Uterus (tissue), 4 donors: ENCODE data around the gene DNAJA1. TPM values are rescaled to one million over a fixed set of nuclear protein-coding genes. Genes with fewer than 3 reads are reported as not detected.
A peak's percentile ranks its signal among the peaks of the same experiment; 100 is the strongest.

ENCODE experiments used
- DNase-seq, 2 donors: peaks; one replicate each; pipeline ENCODE4 v3.0.0-alpha.2; 2019 to 2020
- H3K27ac ChIP-seq, 2 donors: fragments of 200-600 bp; sonication (generic); 1 replicate in 1 of 2; 2 replicates in 1 of 2; pipeline ENCODE4 v1.5.1; 2016 to 2018
- H3K27me3 ChIP-seq, 2 donors: fragments of 200-600 bp; sonication (generic); one replicate each; pipeline ENCODE4 v1.5.1; 2018 to 2019; ENCODE audit warnings: control low read depth in 1 of 2
- H3K36me3 ChIP-seq, 2 donors: fragments of 200-600 bp; sonication (generic); one replicate each; pipeline ENCODE4 v1.5.1; 2019; ENCODE audit warnings: control low read depth in 1 of 2
- H3K4me1 ChIP-seq, 2 donors: fragments of 200-600 bp; sonication (generic); one replicate each; pipeline ENCODE4 v1.5.1; 2018 to 2019; ENCODE audit warnings: control low read depth in 1 of 2
- H3K4me3 ChIP-seq, 2 donors: fragments of 200-600 bp; sonication (generic); 1 replicate in 1 of 2; 2 replicates in 1 of 2; pipeline ENCODE4 v1.5.1; 2018 to 2019; ENCODE audit warnings: mild to moderate bottlenecking in 1 of 2
- H3K9me3 ChIP-seq, 2 donors: fragments of 200-600 bp; sonication (generic); one replicate each; pipeline ENCODE4 v1.5.1; 2019; ENCODE audit warnings: control low read depth in 1 of 2
- CTCF ChIP-seq, 4 experiments: fragments of 200-600 bp in 2 of 4; fragments of 450-650 bp in 2 of 4; sonication (generic) in 2 of 4; IDR thresholded peaks; one replicate each; pipeline ENCODE4 v1.5.1; 2016 to 2019; ENCODE audit warnings: antibody characterized with exemption in 4 of 4, mild to moderate bottlenecking in 2 of 4, moderate library complexity in 1 of 4
- POLR2A ChIP-seq, 2 donors: fragments of 450-650 bp; IDR thresholded peaks; one replicate each; pipeline ENCODE4 v1.6.1; 2016; ENCODE audit warnings: antibody characterized with exemption in 2 of 2, mild to moderate bottlenecking in 1 of 2, moderate library complexity in 1 of 2
- intact Hi-C: fragments of 100-400 bp; cut with DNase I; formaldehyde crosslinking; loops from one replicate; pipeline ENCODE4 v1.15.1; 2023; ENCODE audit warnings: low total_unique reads
- total RNA-seq, 4 donors: library from RNA; depleted of rRNA in 3 of 4; stranded (reverse); fragments of >200 nt in 3 of 4; gene quantifications; one replicate each; pipeline versions ENCODE4 v1.1.0 to v1.2.4, GENCODE V29; 2014 to 2023
- donor health status: DM: yes; HTN: yes; CAD: no.

Gene DNAJA1
- total RNA-seq, 4 donors from 2014 or later, result 47.1 to 148 (median 82.1) TPM

DNA sequence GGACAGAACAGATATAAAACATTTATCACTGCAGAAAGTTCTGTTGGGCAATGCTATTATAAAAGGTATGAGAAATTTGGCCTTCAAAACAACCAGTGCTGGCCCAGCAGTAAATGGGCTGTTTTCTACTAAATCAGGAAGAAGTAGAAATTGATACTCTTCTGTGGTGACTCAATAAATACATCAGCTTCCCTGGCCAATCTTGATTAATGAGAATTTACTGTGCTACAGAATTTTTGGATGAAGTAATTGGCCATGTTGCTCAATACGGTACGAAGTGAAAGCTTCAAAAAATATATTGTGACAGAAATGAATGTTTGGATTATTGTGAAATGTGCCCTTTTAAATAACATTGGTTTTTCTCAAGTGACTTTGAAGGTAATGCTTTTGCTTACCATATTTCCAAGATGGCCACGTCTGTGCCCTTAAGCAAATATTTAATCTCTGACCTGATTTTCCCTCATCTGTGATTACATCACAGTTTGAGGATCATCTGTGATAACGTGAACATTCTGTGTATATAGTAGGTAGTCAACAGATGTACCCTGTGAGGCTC is 4.2 kb downstream of the DNAJA1 start:
- no peaks in the 10 kb centered on the region for H3K27me3 ChIP-seq
- no peaks in the 10 kb centered on the region for H3K4me1 ChIP-seq
- TF ChIP-seq CTCF (IDR thresholded peaks at IDR 0.05) (no peak), POLR2A (IDR thresholded peaks at IDR 0.05) (no peak)
- intact Hi-C loops, result no loop called here
- no peaks in the 10 kb centered on the region for H3K9me3 ChIP-seq
- DNase-seq, result no peak
- peak overlapping the region; percentile 11 to 24 for H3K27ac ChIP-seq
- H3K36me3 ChIP-seq, result no peaks in the 10 kb centered on the region
- no peak overlapping the region for H3K4me3 ChIP-seq

GRCh38 chr9:33030285-33030684 is 5.2 kb downstream of the DNAJA1 start:
- Histone ChIP-seq H3K9me3 (no peaks in the 10 kb centered on the region), H3K36me3 (no peaks in the 10 kb centered on the region), H3K27me3 (no peaks in the 10 kb centered on the region), H3K27ac (no peak overlapping the region), H3K4me1 (no peaks in the 10 kb centered on the region), H3K4me3 (no peak overlapping the region)
- TF ChIP-seq CTCF (IDR thresholded peaks at IDR 0.05) (no peak), POLR2A (IDR thresholded peaks at IDR 0.05) (no peak)
- intact Hi-C loops, result no loop called here
- no peak for DNase-seq

GRCh38 chr9:33032292-33032691 is 7.2 kb downstream of the DNAJA1 start:
- H3K27me3 ChIP-seq, result no peaks in the 10 kb centered on the region
- H3K27ac ChIP-seq, result no peak overlapping the region
- DNase-seq, result no peak
- TF ChIP-seq CTCF (IDR thresholded peaks at IDR 0.05) (no peak), POLR2A (IDR thresholded peaks at IDR 0.05) (no peak)
- intact Hi-C loops, result no loop called here
- H3K36me3 ChIP-seq, result no peaks in the 10 kb centered on the region
- no peaks in the 10 kb centered on the region for H3K4me1 ChIP-seq
- H3K9me3 ChIP-seq, result no peaks in the 10 kb centered on the region
- no peak overlapping the region for H3K4me3 ChIP-seq

GRCh38 chr9:33032865-33033264 is 7.8 kb downstream of the DNAJA1 start:
- no peak for DNase-seq
- Histone ChIP-seq H3K27me3 (no peaks in the 10 kb centered on the region), H3K36me3 (no peaks in the 10 kb centered on the region), H3K4me3 (no peak overlapping the region), H3K27ac (no peak overlapping the region), H3K9me3 (no peaks in the 10 kb centered on the region), H3K4me1 (no peaks in the 10 kb centered on the region)
- TF ChIP-seq POLR2A (IDR thresholded peaks at IDR 0.05) (no peak), CTCF (IDR thresholded peaks at IDR 0.05) (no peak)
- intact Hi-C loops, result no loop called here

DNA sequence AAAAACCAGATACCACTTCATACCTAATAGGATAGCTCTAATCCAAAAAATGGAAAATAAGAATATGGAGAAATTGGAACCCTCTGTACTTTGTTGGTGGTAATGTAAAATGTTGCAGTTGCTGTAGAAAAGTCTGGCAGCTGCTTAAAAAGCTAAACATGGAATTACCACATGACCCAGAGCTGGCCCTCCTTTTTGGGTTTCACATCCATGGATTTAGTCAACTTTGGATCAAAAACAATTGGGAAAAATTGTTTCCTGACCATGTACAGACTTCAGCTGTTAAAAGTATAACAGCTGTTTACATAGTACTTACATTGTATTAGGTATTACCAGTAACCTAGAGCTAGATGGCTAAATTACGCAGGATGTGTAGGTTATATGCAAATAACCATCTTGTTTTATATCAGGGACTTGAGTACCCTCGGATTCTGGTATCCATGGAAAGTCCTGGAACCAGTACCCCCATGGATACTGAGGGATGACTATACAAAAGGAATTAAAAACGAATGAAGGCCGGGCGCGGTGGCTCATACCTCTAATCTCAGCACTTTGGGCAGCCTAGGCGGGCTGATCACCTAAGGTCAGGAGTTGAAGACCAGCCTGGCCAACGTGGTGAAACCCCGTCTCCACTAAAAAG is 15.8 kb downstream of the DNAJA1 start:
- H3K27ac ChIP-seq, result no peak overlapping the region
- H3K4me1 ChIP-seq, result no peaks in the 10 kb centered on the region
- no peaks in the 10 kb centered on the region for H3K36me3 ChIP-seq
- H3K4me3 ChIP-seq, result no peak overlapping the region
- H3K27me3 ChIP-seq, result no peaks in the 10 kb centered on the region
- intact Hi-C loops, result no loop called here
- H3K9me3 ChIP-seq, result no peaks in the 10 kb centered on the region
- no peak for DNase-seq
- no peak for TF ChIP-seq POLR2A (IDR thresholded peaks at IDR 0.05)
- no peak for TF ChIP-seq CTCF (IDR thresholded peaks at IDR 0.05)
